GM21515 (cell line): ENCODE data around the gene DCAF5.
A peak's percentile ranks its signal among the peaks of the same experiment; 100 is the strongest.
"Not testable (repeated sequence)": the region's sequence is repeated elsewhere in the genome, so short reads cannot be mapped to it uniquely, and the experiment has no call there.

ENCODE experiments used
- ATAC-seq: cut with Tn5 transposase; IDR thresholded peaks from one replicate; pipeline ENCODE4 v1.9.1; 2021; ENCODE audit not compliant: unreplicated experiment

Gene DCAF5

GRCh38 chr14:69152902-69153151, at the start of gene DCAF5:
TSS of gene DCAF5 (minus strand) at chr14:69153119. CDS start at chr14:69152978, 141 bp downstream.
- no peak for ATAC-seq

- no peak for ATAC-seq
These were observed 46.9 kb upstream of the DCAF5 start for GRCh38 chr14:69199786-69200185.

GRCh38 chr14:69193721-69194120, 40.8 kb upstream of the DCAF5 start:
- no peak for ATAC-seq

- peak; percentile 72 for ATAC-seq
These were observed 38.6 kb upstream of the DCAF5 start, which contains the start of gene EXD2 for GRCh38 chr14:69191340-69192111. TSS of gene EXD2 (plus strand) at chr14:69191498. CDS start at chr14:69209471, 17,973 bp downstream.

GRCh38 chr14:69190191-69190590, 37.3 kb upstream of the DCAF5 start:
- ATAC-seq = no peak

- no peak for ATAC-seq
These were observed 30.8 kb upstream of the DCAF5 start for GRCh38 chr14:69183735-69184134.

GRCh38 chr14:69182580-69182979, 29.7 kb upstream of the DCAF5 start:
- ATAC-seq = not testable (repeated sequence)

GRCh38 chr14:69181491-69181890, 28.6 kb upstream of the DCAF5 start:
- no peak for ATAC-seq

GRCh38 chr14:69175130-69175529, 22.2 kb upstream of the DCAF5 start:
- no peak for ATAC-seq

- ATAC-seq = no peak
These were observed 18.6 kb upstream of the DCAF5 start for GRCh38 chr14:69171569-69171968.

GRCh38 chr14:69170839-69171238, 17.9 kb upstream of the DCAF5 start:
- no peak for ATAC-seq

GRCh38 chr14:69165787-69166186, 12.9 kb upstream of the DCAF5 start:
- ATAC-seq = not testable (repeated sequence)

GRCh38 chr14:69161590-69161989, 8.7 kb upstream of the DCAF5 start:
- no peak for ATAC-seq

- no peak for ATAC-seq
These were observed 3.3 kb upstream of the DCAF5 start for GRCh38 chr14:69156224-69156623.

- no peak for ATAC-seq
These were observed 1.9 kb upstream of the DCAF5 start for GRCh38 chr14:69154779-69155178.

GRCh38 chr14:69153873-69154270, 953 bp upstream of the DCAF5 start:
- no peak for ATAC-seq

GRCh38 chr14:69153152-69153872, 393 bp upstream of the DCAF5 start:
- ATAC-seq = peak; percentile 84

- ATAC-seq = no peak
These were observed 578 bp downstream of the DCAF5 start for GRCh38 chr14:69152181-69152901.

GRCh38 chr14:69151458-69152180, 1.3 kb downstream of the DCAF5 start:
- ATAC-seq = peak; percentile 55

GRCh38 chr14:69149461-69150244, 3.3 kb downstream of the DCAF5 start:
- no peak for ATAC-seq
